ENCODE measurements around the gene YPEL2.
A peak's percentile ranks its signal among the peaks of the same experiment; 100 is the strongest.

The YPEL2 gene

GRCh38 chr17:59376506-59376905, 45.1 kb downstream of the YPEL2 start:
- Histone ChIP-seq H3K36me3 (no peaks in the 10 kb centered on the region), H3K4me1 (peaks cover 0 to 100% (median 91%) of the 10 kb centered on the region in 4 donors), H3K4me3 (no peak overlapping the region), H3K27ac (peak overlapping the region; percentile 89), H3K27me3 (no peaks in the 10 kb centered on the region), H3K9me3 (no peaks in the 10 kb centered on the region)
- intact Hi-C loops (cut with DNase I; ENCODE audit: low total_unique reads) = no loop called here
- DNase-seq = no peak
- TF ChIP-seq CTCF (IDR thresholded peaks at IDR 0.05) = no peak

GRCh38 chr17:59377410-59377809, 46.0 kb downstream of the YPEL2 start:
- Histone ChIP-seq H3K9me3 (no peaks in the 10 kb centered on the region), H3K36me3 (no peaks in the 10 kb centered on the region), H3K27ac (peak overlapping the region; percentile 89), H3K4me3 (no peak overlapping the region), H3K4me1 (peaks cover 0 to 100% (median 92%) of the 10 kb centered on the region in 4 donors), H3K27me3 (no peaks in the 10 kb centered on the region)
- peak in 1 of 2 donors; percentile 81 for DNase-seq
- intact Hi-C loops (cut with DNase I; ENCODE audit: low total_unique reads) = no loop called here
- no peak for TF ChIP-seq CTCF (IDR thresholded peaks at IDR 0.05)

GRCh38 chr17:59378675-59379074, 47.2 kb downstream of the YPEL2 start:
- Histone ChIP-seq H3K36me3 (no peaks in the 10 kb centered on the region), H3K4me3 (no peak overlapping the region), H3K27ac (peak overlapping the region; percentile 89), H3K27me3 (no peaks in the 10 kb centered on the region), H3K9me3 (no peaks in the 10 kb centered on the region), H3K4me1 (peaks cover 0 to 96% (median 84%) of the 10 kb centered on the region in 4 donors)
- no peak for TF ChIP-seq CTCF (IDR thresholded peaks at IDR 0.05)
- intact Hi-C loops (cut with DNase I; ENCODE audit: low total_unique reads) = no loop called here
- DNase-seq = no peak

GRCh38 chr17:59380474-59380873, 49.0 kb downstream of the YPEL2 start:
- Histone ChIP-seq H3K27me3 (no peaks in the 10 kb centered on the region), H3K36me3 (no peaks in the 10 kb centered on the region), H3K4me1 (peaks cover 0 to 94% (median 69%) of the 10 kb centered on the region in 4 donors), H3K9me3 (no peaks in the 10 kb centered on the region), H3K27ac (peak overlapping the region; percentile 89), H3K4me3 (no peak overlapping the region)
- no peak for TF ChIP-seq CTCF (IDR thresholded peaks at IDR 0.05)
- intact Hi-C loops (cut with DNase I; ENCODE audit: low total_unique reads) = no loop called here
- no peak for DNase-seq

- no peaks in the 10 kb centered on the region for H3K36me3 ChIP-seq
- intact Hi-C loops (cut with DNase I; ENCODE audit: low total_unique reads) = no loop called here
- no peaks in the 10 kb centered on the region for H3K9me3 ChIP-seq
- H3K27me3 ChIP-seq = no peaks in the 10 kb centered on the region
- no peak overlapping the region for H3K4me3 ChIP-seq
- DNase-seq = peak; percentile 75 to 88
- TF ChIP-seq CTCF (IDR thresholded peaks at IDR 0.05) = no peak
- peak overlapping the region; percentile 89 for H3K27ac ChIP-seq
- H3K4me1 ChIP-seq = peaks cover 0 to 84% (median 56%) of the 10 kb centered on the region in 4 donors
Measured at GRCh38 chr17:59381716-59382570, 50.5 kb downstream of the YPEL2 start.

Measured in tibial artery (tissue), 4 donors.